SJCRH30 (cell line): ENCODE measurements around the gene APBA3. TPM values are rescaled to one million over a fixed set of nuclear protein-coding genes. Genes with fewer than 3 reads are reported as not detected.
A peak's percentile ranks its signal among the peaks of the same experiment; 100 is the strongest.

Experiments
- DNase-seq, 2 experiments: peaks; one replicate each; pipeline ENCODE4 v3.0.0-alpha.2; 2015 to 2020
- H3K27ac ChIP-seq: fragments of 250-450 bp; sonication (Bioruptor Pico); 2 replicates; pipeline ENCODE4 v1.5.1; 2020; ENCODE audit warnings: mild to moderate bottlenecking, moderate library complexity
- H3K27me3 ChIP-seq: fragments of 250-450 bp; sonication (Bioruptor Pico); 2 replicates; pipeline ENCODE4 v1.5.1; 2020; ENCODE audit warnings: mild to moderate bottlenecking, moderate library complexity
- H3K36me3 ChIP-seq: fragments of 250-450 bp; sonication (Bioruptor Pico); 2 replicates; pipeline ENCODE4 v1.5.1; 2020; ENCODE audit warnings: mild to moderate bottlenecking, moderate library complexity
- H3K4me1 ChIP-seq: fragments of 250-450 bp; sonication (Bioruptor Pico); 2 replicates; pipeline ENCODE4 v1.5.1; 2020; ENCODE audit warnings: mild to moderate bottlenecking, moderate library complexity
- H3K4me3 ChIP-seq: fragments of 250-450 bp; sonication (Bioruptor Pico); 2 replicates; pipeline ENCODE4 v1.5.1; 2020; ENCODE audit warnings: mild to moderate bottlenecking, moderate library complexity
- H3K9me3 ChIP-seq: fragments of 250-450 bp; sonication (Bioruptor Pico); replicated peaks from 2 replicates; pipeline ENCODE4 v1.5.1; 2020; ENCODE audit warnings: mild to moderate bottlenecking, moderate library complexity
- total RNA-seq: library from RNA; depleted of rRNA; stranded (reverse); fragments of >200 nt; shearing (Covaris generic); gene quantifications from 2 replicates; pipeline ENCODE4 v1.2.3, GENCODE V29; 2014

The APBA3 gene
- total RNA-seq, 1 experiment from 2014 or later, result 15.0 TPM

GRCh38 chr19:3798137-3798536 is 36.6 kb upstream of the APBA3 start:
- Histone ChIP-seq H3K27ac (no peak overlapping the region), H3K9me3 (peaks cover 4% of the 10 kb centered on the region; the same call in 1 of the 2 replicates), H3K4me3 (no peak overlapping the region), H3K36me3 (no peaks in the 10 kb centered on the region), H3K4me1 (no peaks in the 10 kb centered on the region), H3K27me3 (peaks cover 20% of the 10 kb centered on the region)
- DNase-seq, result no peak

- Histone ChIP-seq H3K4me3 (no peak overlapping the region), H3K36me3 (no peaks in the 10 kb centered on the region), H3K9me3 (peaks cover 4% of the 10 kb centered on the region; the same call in 1 of the 2 replicates), H3K27me3 (peaks cover 7% of the 10 kb centered on the region), H3K27ac (no peak overlapping the region), H3K4me1 (no peaks in the 10 kb centered on the region)
- no peak for DNase-seq
Measured at GRCh38 chr19:3796358-3796757, 34.9 kb upstream of the APBA3 start.

DNA sequence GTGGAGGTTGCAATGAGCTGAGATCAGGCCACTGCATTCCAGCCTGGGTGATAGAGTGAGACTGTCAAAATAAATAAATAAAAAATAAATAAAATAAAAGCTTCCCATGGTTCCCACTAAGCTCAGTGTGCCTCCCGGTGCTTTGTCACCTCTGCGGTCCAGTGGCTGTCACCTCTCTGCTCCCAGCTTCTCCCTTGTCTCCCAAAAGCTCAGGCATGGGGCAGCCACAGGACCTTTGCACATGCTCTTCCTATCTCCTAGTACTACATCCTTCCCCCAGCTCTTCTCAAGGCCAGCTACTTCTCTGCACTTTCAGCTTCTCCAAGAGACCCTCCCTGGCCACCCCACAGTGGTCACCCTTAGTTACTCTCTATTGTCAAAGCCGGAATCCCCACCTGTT is 32.3 kb upstream of the APBA3 start:
- H3K27me3 ChIP-seq, result no peaks in the 10 kb centered on the region
- H3K27ac ChIP-seq, result no peak overlapping the region
- DNase-seq, result no peak
- no peak overlapping the region for H3K4me3 ChIP-seq
- no peaks in the 10 kb centered on the region for H3K36me3 ChIP-seq
- no peaks in the 10 kb centered on the region for H3K4me1 ChIP-seq
- H3K9me3 ChIP-seq, result peaks cover 4% of the 10 kb centered on the region; the same call in 1 of the 2 replicates

DNA sequence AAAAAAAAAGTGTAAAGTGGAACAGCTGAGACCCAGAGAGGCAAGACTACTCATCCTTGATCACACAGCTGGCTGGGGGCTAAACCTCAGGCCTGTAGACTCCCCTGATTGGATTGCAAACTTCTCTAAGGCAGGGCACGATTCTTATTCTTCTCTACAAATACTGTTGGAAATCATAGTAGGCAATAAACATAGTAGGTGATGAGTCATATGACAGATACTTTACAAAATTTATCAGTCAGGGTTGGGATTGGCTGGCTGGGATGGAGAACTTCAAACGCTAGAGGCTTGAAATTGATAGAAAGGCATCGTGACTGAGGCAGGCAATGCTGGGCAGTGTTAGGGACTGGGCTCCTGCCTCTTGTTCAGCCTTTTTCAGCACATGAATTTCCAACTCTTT is 30.6 kb upstream of the APBA3 start:
- no peak overlapping the region for H3K27ac ChIP-seq
- no peaks in the 10 kb centered on the region for H3K27me3 ChIP-seq
- no peaks in the 10 kb centered on the region for H3K4me1 ChIP-seq
- peaks cover 4% of the 10 kb centered on the region; the same call in 1 of the 2 replicates for H3K9me3 ChIP-seq
- H3K4me3 ChIP-seq, result no peak overlapping the region
- no peaks in the 10 kb centered on the region for H3K36me3 ChIP-seq
- DNase-seq, result no peak

DNA sequence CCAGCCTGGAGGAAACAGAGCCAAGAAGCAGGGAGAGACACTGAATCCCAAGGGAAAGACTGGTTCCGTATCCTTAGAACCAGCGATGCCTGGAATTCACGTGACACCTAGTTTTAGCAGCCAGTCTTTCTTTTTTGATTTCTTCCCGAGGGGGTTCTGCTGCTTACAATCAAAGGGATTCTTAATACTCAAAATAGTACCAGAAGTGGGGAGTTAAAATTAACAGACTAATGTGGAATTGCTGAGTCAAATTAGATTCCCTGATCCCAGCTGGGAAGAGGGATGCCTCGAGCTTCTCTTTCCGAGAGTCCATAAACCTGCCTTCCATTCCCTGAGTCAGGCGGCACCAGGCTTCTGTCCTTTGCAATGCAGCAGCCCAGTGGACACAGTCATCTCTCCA is 29.4 kb upstream of the APBA3 start:
- no peaks in the 10 kb centered on the region for H3K36me3 ChIP-seq
- H3K27ac ChIP-seq, result no peak overlapping the region
- H3K4me1 ChIP-seq, result no peaks in the 10 kb centered on the region
- H3K9me3 ChIP-seq, result no peaks in the 10 kb centered on the region
- DNase-seq, result no peak
- H3K27me3 ChIP-seq, result no peaks in the 10 kb centered on the region
- H3K4me3 ChIP-seq, result no peak overlapping the region

- DNase-seq, result no peak
- Histone ChIP-seq H3K4me1 (no peaks in the 10 kb centered on the region), H3K27ac (no peak overlapping the region), H3K36me3 (no peaks in the 10 kb centered on the region), H3K9me3 (no peaks in the 10 kb centered on the region), H3K27me3 (no peaks in the 10 kb centered on the region), H3K4me3 (no peak overlapping the region)
Measured at GRCh38 chr19:3790209-3790734, 28.8 kb upstream of the APBA3 start.

GRCh38 chr19:3788996-3789778 is 27.7 kb upstream of the APBA3 start:
- Histone ChIP-seq H3K27ac (no peak overlapping the region), H3K27me3 (no peaks in the 10 kb centered on the region), H3K36me3 (no peaks in the 10 kb centered on the region), H3K4me3 (no peak overlapping the region), H3K4me1 (no peaks in the 10 kb centered on the region), H3K9me3 (no peaks in the 10 kb centered on the region)
- DNase-seq, result no peak

GRCh38 chr19:3785938-3786824 is 24.7 kb upstream of the APBA3 start, which contains the start of gene MATK:
TSS of gene MATK (minus strand) at chr19:3786381. CDS start at chr19:3785135, 1,246 bp downstream.
- Histone ChIP-seq H3K27ac (no peak within 1 kb of the TSS), H3K27me3 (no peaks in the 10 kb centered on the region), H3K4me3 (no peak within 1 kb of the TSS), H3K9me3 (no peaks in the 10 kb centered on the region; the same call in 1 of the 2 replicates), H3K4me1 (no peaks in the 10 kb centered on the region), H3K36me3 (no peaks in the 10 kb centered on the region)
- no peak for DNase-seq

DNA sequence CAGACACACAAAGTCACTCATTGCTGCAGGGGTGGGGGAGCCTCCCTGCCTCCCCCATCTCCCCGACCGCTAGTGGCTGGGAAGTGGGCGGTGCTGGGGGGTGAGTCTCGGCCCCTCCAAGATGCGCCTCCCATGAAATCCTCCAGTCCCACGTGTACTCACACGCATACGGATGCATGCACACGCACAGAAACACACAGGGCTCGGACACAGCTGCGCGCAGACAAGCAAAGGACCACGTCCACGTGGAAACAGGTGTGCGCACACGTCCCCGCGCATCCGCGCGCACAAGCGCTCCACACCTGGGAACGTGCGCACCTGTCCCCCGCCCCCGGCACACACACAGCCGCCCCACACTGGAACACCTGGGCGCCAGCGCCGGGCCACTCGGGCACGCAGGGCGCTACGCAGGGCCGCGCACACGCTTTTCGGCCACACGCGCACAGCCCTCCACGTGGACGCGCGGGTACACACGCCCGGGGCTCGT is 24.0 kb upstream of the APBA3 start:
- Histone ChIP-seq H3K9me3 (no peaks in the 10 kb centered on the region; the same call in 1 of the 2 replicates), H3K27ac (no peak overlapping the region), H3K36me3 (no peaks in the 10 kb centered on the region), H3K4me3 (no peak overlapping the region), H3K4me1 (no peaks in the 10 kb centered on the region), H3K27me3 (no peaks in the 10 kb centered on the region)
- no peak for DNase-seq

DNA sequence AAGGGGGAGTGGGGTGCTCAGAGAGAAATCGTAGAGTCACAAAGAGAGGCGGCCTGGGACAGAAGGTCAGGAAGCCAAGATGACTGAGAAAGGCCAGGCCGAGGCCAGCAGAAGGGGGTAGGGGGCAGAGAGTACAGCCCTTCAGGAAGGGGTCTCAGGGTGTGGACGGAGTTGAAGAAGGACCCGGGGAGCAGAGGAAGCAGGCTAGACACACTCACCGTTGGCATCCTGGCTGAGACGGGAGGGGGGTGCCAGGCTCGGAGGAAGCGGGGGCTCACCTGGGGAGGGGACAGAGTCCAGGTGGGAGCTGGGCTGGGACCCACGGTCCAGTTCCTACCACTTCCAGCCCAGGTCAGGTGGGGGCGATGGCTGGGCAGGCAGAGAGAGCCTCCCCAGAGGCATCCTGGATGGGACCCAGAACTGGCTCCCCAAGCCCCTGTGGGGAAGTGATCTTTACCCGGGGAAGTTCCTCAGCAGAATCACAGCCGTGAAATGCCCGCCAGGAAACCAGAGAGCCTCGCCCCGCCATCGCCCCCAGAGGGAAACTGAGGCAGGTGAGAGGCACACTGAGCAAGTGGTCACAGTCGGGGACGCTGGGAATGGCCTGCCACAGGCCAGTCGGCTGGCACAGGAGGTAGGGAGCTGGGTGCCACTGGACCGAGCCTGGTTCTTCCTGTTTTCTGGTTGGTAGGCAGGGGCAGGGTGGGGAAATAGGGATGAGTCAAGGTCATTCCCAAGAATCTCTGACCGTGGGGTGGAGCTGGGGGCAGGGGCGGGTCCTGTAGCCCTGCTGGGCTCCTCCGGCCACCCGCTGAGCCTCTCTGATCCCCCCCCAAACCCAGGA is 23.3 kb upstream of the APBA3 start:
- H3K4me3 ChIP-seq, result no peak overlapping the region
- H3K9me3 ChIP-seq, result no peaks in the 10 kb centered on the region; the same call in 1 of the 2 replicates
- H3K4me1 ChIP-seq, result no peaks in the 10 kb centered on the region
- no peak for DNase-seq
- no peak overlapping the region for H3K27ac ChIP-seq
- H3K36me3 ChIP-seq, result no peaks in the 10 kb centered on the region
- H3K27me3 ChIP-seq, result no peaks in the 10 kb centered on the region

DNA sequence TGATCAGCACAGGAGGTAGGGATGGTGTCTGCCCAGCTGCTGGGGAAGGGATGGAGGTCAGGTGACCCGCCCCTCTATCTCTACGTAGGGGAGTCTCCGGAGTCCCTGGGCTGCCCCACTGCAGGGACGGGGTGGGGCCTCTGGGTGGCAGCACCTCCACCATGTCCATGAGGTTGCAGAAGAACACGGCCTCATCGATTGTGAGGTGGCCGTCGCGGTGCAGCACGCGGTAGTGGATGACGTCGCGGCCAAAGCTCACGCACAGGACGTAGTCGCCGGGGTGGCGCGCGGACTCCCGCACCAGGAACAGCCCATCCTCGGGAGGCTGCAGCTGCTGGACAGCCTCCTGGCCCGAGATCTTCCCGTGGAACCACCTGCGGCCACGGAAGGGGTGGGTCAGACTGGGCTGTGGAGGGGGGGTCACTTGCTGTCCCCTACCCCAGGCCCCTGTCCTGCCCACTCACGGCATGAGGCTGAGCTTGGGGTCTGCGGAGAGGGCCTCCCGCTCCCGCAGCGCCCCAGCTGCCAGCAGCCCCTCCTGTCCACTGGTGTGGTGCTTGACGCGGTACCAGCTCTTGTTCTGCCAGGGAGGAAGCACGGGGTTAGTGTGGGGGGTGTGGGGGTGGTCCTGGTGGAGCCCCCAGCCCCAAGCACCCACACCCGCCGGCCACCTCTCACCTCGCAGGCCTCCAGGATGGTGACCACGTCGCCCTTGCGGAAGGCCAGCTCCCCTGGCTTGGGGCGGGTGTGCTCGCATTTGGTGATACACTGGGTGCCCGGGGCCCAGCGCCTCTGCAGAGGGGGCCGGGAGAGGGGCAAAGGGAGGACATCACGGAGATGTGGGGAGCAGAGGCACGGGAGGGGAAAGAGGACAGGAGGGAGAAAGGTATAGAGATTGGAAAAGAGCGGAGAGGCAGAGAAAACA is 22.4 kb upstream of the APBA3 start:
- Histone ChIP-seq H3K36me3 (no peaks in the 10 kb centered on the region), H3K9me3 (no peaks in the 10 kb centered on the region; the same call in 1 of the 2 replicates), H3K4me1 (no peaks in the 10 kb centered on the region), H3K27ac (no peak overlapping the region), H3K27me3 (no peaks in the 10 kb centered on the region), H3K4me3 (no peak overlapping the region)
- peak in 1 of 2 experiments; percentile 22 for DNase-seq

DNA sequence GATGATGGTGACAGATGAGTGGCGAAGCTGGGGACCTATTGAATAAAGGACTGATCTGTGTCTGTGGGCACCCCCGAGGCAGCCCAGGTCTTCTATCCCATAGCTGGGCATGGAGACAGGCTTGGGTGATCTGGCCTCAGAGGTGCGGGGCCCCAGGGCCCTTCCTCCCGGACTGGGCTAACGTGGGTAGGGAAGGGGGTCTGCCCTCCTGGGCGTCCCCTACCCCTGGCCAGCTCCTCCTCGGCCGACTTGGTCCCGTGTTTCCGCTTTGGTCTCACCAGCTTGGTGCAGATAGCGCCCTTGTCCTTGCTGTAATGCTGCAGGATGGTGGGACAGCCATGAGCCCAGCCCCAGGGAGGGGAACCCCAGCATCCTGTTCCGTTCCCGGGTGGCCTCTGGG is 21.4 kb upstream of the APBA3 start:
- no peak overlapping the region for H3K27ac ChIP-seq
- no peaks in the 10 kb centered on the region for H3K36me3 ChIP-seq
- no peaks in the 10 kb centered on the region for H3K27me3 ChIP-seq
- H3K9me3 ChIP-seq, result no peaks in the 10 kb centered on the region; the same call in 1 of the 2 replicates
- no peaks in the 10 kb centered on the region for H3K4me1 ChIP-seq
- no peak overlapping the region for H3K4me3 ChIP-seq
- no peak for DNase-seq

DNA sequence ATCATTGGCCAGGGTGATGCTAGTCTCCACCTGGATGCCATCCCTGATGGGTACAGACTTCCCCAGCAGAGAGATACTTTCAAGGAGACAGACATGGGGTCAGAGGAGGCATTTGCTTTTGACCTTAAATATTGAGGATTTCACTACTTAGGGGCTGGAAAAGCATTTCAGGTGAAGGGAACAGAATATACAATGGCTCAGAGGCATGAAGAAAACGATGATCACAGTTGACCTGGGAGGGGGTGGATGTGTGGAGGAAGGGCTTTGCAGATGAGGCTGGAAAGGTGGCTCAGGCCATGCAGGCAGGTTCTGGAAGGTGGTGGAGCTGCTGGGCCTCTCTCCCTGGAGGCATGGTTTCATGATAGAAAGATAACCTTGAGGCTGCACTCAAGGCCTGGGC is 20.8 kb upstream of the APBA3 start:
- no peaks in the 10 kb centered on the region for H3K4me1 ChIP-seq

More for the DNA sequence above, 20.8 kb upstream of the APBA3 start:
- Histone ChIP-seq H3K9me3 (no peaks in the 10 kb centered on the region; the same call in 1 of the 2 replicates), H3K27me3 (no peaks in the 10 kb centered on the region), H3K4me3 (no peak overlapping the region), H3K36me3 (no peaks in the 10 kb centered on the region), H3K27ac (no peak overlapping the region)
- no peak for DNase-seq
